ENCODE measurements around the gene CRB2.

CRB2 gene

DNA sequence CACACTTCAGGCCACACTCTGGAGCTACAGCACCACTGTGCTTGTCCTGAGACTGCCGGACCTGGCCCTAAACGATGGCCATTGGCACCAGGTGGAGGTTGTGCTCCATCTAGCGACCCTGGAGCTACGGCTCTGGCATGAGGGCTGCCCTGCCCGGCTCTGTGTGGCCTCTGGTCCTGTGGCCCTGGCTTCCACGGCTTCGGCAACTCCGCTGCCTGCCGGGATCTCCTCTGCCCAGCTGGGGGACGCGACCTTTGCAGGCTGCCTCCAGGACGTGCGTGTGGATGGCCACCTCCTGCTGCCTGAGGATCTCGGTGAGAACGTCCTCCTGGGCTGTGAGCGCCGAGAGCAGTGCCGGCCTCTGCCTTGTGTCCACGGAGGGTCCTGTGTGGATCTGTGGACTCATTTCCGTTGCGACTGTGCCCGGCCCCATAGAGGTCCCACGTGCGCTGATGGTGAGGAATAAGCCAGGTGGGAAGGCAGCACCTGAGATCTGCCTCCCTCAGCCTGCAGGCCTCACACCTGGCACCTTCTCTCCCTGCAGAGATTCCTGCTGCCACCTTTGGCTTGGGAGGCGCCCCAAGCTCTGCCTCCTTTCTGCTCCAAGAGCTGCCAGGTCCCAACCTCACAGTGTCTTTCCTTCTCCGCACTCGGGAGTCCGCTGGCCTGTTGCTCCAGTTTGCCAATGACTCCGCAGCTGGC lies 14.7 kb downstream of the CRB2 start:
- TF ChIP-seq, protein P1, sequence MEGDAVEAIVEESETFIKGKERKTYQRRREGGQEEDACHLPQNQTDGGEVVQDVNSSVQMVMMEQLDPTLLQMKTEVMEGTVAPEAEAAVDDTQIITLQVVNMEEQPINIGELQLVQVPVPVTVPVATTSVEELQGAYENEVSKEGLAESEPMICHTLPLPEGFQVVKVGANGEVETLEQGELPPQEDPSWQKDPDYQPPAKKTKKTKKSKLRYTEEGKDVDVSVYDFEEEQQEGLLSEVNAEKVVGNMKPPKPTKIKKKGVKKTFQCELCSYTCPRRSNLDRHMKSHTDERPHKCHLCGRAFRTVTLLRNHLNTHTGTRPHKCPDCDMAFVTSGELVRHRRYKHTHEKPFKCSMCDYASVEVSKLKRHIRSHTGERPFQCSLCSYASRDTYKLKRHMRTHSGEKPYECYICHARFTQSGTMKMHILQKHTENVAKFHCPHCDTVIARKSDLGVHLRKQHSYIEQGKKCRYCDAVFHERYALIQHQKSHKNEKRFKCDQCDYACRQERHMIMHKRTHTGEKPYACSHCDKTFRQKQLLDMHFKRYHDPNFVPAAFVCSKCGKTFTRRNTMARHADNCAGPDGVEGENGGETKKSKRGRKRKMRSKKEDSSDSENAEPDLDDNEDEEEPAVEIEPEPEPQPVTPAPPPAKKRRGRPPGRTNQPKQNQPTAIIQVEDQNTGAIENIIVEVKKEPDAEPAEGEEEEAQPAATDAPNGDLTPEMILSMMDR (IDR thresholded peaks at IDR 0.05; ENCODE audit: insufficient read depth, low read depth, low read length, missing control alignments), result no peak
- no peak overlapping the region for H3K4me3 ChIP-seq (ENCODE audit: low read length)
- DNase-seq (ENCODE audit: low read depth), result no peak

DNA sequence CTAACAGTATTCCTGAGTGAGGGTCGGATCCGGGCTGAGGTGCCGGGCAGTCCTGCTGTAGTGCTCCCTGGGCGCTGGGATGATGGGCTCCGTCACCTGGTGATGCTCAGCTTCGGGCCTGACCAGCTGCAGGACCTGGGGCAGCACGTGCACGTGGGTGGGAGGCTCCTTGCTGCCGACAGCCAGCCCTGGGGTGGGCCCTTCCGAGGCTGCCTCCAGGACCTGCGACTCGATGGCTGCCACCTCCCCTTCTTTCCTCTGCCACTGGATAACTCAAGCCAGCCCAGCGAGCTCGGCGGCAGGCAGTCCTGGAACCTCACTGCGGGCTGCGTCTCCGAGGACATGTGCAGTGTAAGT lies 15.2 kb downstream of the CRB2 start:
- TF ChIP-seq, protein P1 (IDR thresholded peaks at IDR 0.05; ENCODE audit: insufficient read depth, low read depth, low read length, missing control alignments), result no peak
- no peak for DNase-seq (ENCODE audit: low read depth)
- no peak overlapping the region for H3K4me3 ChIP-seq (ENCODE audit: low read length)

DNA sequence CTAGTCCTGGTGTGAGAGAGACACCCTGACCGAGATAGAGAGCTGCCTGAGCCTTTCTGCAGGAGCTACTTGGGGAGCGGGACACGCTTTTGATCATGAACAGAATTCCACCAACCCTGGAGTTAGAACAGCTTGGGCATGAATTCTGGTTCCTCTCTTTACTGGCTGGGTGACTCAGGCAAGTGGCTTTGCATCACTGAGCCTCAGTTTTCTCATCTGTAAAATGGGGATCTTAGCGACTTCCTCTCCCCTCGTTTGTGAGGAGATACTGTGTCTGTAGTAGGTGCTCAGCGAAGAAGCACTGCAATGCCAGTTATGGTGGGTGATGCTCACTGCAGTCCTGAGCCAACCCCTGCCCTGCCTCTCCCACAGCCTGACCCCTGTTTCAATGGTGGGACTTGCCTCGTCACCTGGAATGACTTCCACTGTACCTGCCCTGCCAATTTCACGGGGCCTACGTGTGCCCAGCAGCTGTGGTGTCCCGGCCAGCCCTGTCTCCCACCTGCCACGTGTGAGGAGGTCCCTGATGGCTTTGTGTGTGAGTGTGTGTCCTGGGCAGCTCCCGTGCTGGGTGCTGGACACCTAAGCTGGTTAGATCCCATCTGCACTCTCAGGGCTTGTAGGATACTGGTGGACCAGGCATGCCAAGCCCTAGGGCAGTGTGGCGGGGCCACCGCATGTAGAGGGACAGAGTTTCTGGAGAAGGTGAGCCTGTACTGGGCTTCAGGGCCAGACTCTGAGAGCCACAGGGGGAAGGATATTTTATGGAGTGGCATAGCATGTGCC lies 16.0 kb downstream of the CRB2 start:
- DNase-seq (ENCODE audit: low read depth), result no peak
- TF ChIP-seq, protein P1 (IDR thresholded peaks at IDR 0.05; ENCODE audit: insufficient read depth, low read depth, low read length, missing control alignments), result no peak
- H3K4me3 ChIP-seq (ENCODE audit: low read length), result no peak overlapping the region

DNA sequence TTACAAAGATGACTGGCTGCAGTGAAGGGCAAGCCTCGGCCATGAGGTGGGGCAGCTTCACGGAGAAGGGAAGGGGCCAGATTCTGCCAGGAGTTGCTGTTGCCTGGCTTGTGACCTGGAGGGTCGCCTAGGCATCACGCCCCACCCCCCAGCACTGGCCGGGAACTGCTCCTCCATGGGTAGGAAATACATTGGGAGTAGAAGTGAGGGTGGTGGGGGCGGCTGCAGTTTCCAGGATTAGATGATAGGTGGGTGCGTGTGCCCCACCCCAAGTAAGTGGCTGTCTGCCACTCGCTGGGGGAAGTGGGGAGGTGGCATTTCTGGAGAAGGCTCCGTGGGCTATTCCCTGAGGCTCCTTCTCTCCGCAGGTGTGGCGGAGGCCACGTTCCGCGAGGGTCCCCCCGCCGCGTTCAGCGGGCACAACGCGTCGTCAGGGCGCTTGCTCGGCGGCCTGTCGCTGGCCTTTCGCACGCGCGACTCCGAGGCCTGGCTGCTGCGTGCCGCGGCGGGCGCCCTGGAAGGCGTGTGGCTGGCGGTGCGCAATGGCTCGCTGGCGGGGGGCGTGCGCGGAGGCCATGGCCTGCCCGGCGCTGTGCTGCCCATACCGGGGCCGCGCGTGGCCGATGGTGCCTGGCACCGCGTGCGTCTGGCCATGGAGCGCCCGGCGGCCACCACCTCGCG lies 16.9 kb downstream of the CRB2 start:
- TF ChIP-seq, protein P1 (IDR thresholded peaks at IDR 0.05; ENCODE audit: insufficient read depth, low read depth, low read length, missing control alignments), result no peak
- no peak overlapping the region for H3K4me3 ChIP-seq (ENCODE audit: low read length)
- DNase-seq (ENCODE audit: low read depth), result no peak

DNA sequence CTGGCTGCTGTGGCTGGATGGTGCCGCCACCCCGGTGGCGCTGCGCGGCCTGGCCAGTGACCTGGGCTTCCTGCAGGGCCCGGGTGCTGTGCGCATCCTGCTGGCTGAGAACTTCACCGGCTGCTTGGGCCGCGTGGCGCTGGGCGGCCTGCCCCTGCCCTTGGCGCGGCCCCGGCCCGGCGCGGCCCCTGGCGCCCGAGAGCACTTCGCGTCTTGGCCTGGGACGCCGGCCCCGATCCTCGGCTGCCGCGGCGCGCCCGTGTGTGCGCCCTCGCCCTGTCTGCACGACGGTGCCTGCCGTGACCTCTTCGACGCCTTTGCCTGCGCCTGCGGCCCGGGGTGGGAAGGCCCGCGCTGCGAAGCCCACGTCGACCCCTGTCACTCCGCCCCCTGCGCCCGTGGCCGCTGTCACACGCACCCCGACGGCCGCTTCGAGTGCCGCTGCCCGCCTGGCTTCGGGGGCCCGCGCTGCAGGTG lies 17.5 kb downstream of the CRB2 start:
- H3K4me3 ChIP-seq (ENCODE audit: low read length), result no peak overlapping the region
- TF ChIP-seq, protein P1 (IDR thresholded peaks at IDR 0.05; ENCODE audit: insufficient read depth, low read depth, low read length, missing control alignments), result no peak
- no peak for DNase-seq (ENCODE audit: low read depth)

DNA sequence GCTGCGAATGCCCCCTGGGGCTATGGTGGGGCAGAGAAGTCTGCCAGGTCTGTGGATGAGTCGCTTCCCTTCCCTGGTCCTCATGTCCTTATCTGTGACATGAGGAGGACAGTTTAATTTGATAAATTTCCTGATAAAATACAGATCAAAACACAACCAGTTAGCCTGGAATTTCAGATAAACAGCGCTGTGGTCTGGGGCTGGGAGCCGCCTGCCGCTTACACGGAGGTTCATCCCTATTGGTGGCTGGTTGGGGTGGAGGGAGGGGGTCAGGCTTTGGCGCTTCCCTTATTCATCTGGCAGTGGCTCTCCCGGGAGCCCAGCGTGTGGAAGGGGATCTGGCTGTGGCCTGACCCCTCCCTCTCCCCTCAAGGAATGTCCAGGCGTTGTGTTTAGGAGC lies 17.9 kb downstream of the CRB2 start:
- DNase-seq (ENCODE audit: low read depth), result no peak
- TF ChIP-seq, protein P1 (IDR thresholded peaks at IDR 0.05; ENCODE audit: insufficient read depth, low read depth, low read length, missing control alignments), result no peak
- no peak overlapping the region for H3K4me3 ChIP-seq (ENCODE audit: low read length)
